HepG2 (cell line): Measurements from ENCODE around the gene MRGPRX4. TPM values are rescaled to one million over a fixed set of nuclear protein-coding genes. Genes with fewer than 3 reads are reported as not detected.

Experiments used
- ATAC-seq: fragments of 200-7000 bp; cut with Tn5 transposase; 3 replicates; pipeline ENCODE4 v1.9.1; 2020; ENCODE audit warnings: mild to moderate bottlenecking, moderate library complexity
- BruUV-seq: library from RNA; stranded (reverse); fragments of 400-500 nt; replicated peaks from 2 replicates; lab custom pipeline; 2021; lab: Mats Ljungman, UMichigan
- CTCF ChIA-PET: fragments of 300-600 bp; formaldehyde crosslinking; extraction: SDS; loops from one replicate; lab custom pipeline; 2021; ENCODE audit warnings: low total read pairs, inconsistent platforms, low intra/inter-chr PET ratio; lab: Yijun Ruan, JAX
- POLR2A ChIA-PET: fragments of 350-600 bp; sonication (Branson Sonifier 250); formaldehyde crosslinking; loops from one replicate; lab custom pipeline; 2020; ENCODE audit warnings: antibody characterized with exemption, inconsistent platforms; lab: Yijun Ruan, JAX
- DNase-seq: peaks from one replicate; pipeline ENCODE4 v3.0.0-alpha.2; 2015; ENCODE audit warnings: low spot score
- FAIRE-seq: peaks from 3 replicates; lab custom pipeline; 2011; peaks lifted over from hg19 to GRCh38; lab: Jason Lieb, UNC
- H2AFZ ChIP-seq: one replicate; pipeline ENCODE4 v1.6.1; 2011; ENCODE audit warnings: low read length, inconsistent platforms
- H3K27ac ChIP-seq: fragments of 300-600 bp; 3 replicates; pipeline ENCODE4 v1.8.0; 2011; ENCODE audit warnings: mixed run types, mild to moderate bottlenecking, mixed read lengths, low read length, inconsistent platforms; ENCODE audit not compliant: insufficient read depth; ENCODE audit errors: extremely low read length
- H3K27me3 ChIP-seq, 2 experiments: fragments of 200-600 bp in 1 of 2; 2 replicates in 1 of 2; 3 replicates in 1 of 2; pipeline versions ENCODE4 v1.6.0 to v1.8.0; 2011; ENCODE audit warnings: low read length in 2 of 2, mild to moderate bottlenecking in 2 of 2, moderate library complexity in 2 of 2, inconsistent platforms in 1 of 2; ENCODE audit not compliant: insufficient read depth in 2 of 2, control insufficient read depth in 1 of 2
- H3K36me3 ChIP-seq, 2 experiments: fragments of 200-600 bp in 1 of 2; replicated peaks in 1 of 2; 2 replicates in 1 of 2; 3 replicates in 1 of 2; pipeline versions ENCODE4 v1.5.1 to v1.8.0; 2011; ENCODE audit warnings: low read length in 2 of 2, inconsistent platforms in 1 of 2; ENCODE audit not compliant: insufficient read depth in 2 of 2, control insufficient read depth in 1 of 2
- H3K4me1 ChIP-seq: 2 replicates; pipeline ENCODE4 v1.5.1; 2012; ENCODE audit warnings: low read length, inconsistent platforms; ENCODE audit not compliant: insufficient read depth
- H3K4me2 ChIP-seq: 2 replicates; pipeline ENCODE4 v1.6.0; 2011; ENCODE audit warnings: low read depth, low read length, inconsistent platforms
- H3K4me3 ChIP-seq, 3 experiments: fragments of 200-600 bp in 1 of 3; sonication (generic), shearing (Covaris generic) in 1 of 3; replicated peaks in 1 of 3; 2 replicates each; pipeline ENCODE4 v1.5.1; 2011 to 2016; ENCODE audit warnings: low read length in 3 of 3, inconsistent platforms in 2 of 3, low read depth in 2 of 3, mild to moderate bottlenecking in 2 of 3, control low read depth in 1 of 3, mixed read lengths in 1 of 3; ENCODE audit not compliant: insufficient read depth in 1 of 3
- H3K79me2 ChIP-seq: one replicate; pipeline ENCODE4 v1.6.1; 2011; ENCODE audit warnings: low read length, inconsistent platforms; ENCODE audit not compliant: insufficient read depth
- H3K9ac ChIP-seq: 2 replicates; pipeline ENCODE4 v1.6.0; 2011; ENCODE audit warnings: mild to moderate bottlenecking, low read depth, low read length, inconsistent platforms; ENCODE audit not compliant: insufficient read depth
- H3K9me3 ChIP-seq: 2 replicates; pipeline ENCODE4 v1.5.1; 2012; ENCODE audit warnings: mild to moderate bottlenecking, low read length
- H4K20me1 ChIP-seq: 2 replicates; pipeline ENCODE4 v1.6.0; 2011; ENCODE audit warnings: inconsistent platforms, mild to moderate bottlenecking, low read length, moderate library complexity; ENCODE audit not compliant: insufficient read depth
- ETV5 ChIP-seq: IDR thresholded peaks from 2 replicates; pipeline ENCODE4 v1.6.1; 2018; ENCODE audit warnings: missing biosample characterization, missing genetic modification reagents, inconsistent platforms, borderline replicate concordance
- NCOA1 ChIP-seq: sonication (generic); formaldehyde crosslinking; IDR thresholded peaks from 2 replicates; pipeline ENCODE4 v1.9.0; 2021; ENCODE audit warnings: missing genetic modification reagents
- NFKB2 ChIP-seq: sonication (generic); formaldehyde crosslinking; IDR thresholded peaks from 2 replicates; pipeline ENCODE4 v1.4.0; 2020; ENCODE audit warnings: missing genetic modification reagents, borderline replicate concordance
- NONO ChIP-seq, 2 experiments: fragments of 450-650 bp in 1 of 2; sonication (generic) in 1 of 2; formaldehyde crosslinking in 1 of 2; IDR thresholded peaks in 1 of 2; conservative IDR thresholded peaks in 1 of 2; 2 replicates each; pipeline versions ENCODE4 v1.6.1 to v1.8.0; 2017 to 2022; ENCODE audit warnings: mild to moderate bottlenecking in 1 of 2, missing genetic modification reagents in 1 of 2, moderate library complexity in 1 of 2
- NR3C1 ChIP-seq: sonication (generic); formaldehyde crosslinking; IDR thresholded peaks from 2 replicates; pipeline ENCODE4 v1.4.0; 2020; ENCODE audit warnings: missing genetic modification reagents
- RBM22 ChIP-seq: fragments of 200-400 bp; formaldehyde crosslinking; optimal IDR thresholded peaks from 2 replicates; pipeline ENCODE3; 2017; ENCODE audit warnings: mild to moderate bottlenecking, low read length, moderate library complexity
- RFX5 ChIP-seq: IDR thresholded peaks from 2 replicates; pipeline ENCODE4 v1.6.1; 2011; ENCODE audit warnings: low read depth, low read length, improper control_type of control experiment
- ZBTB8A ChIP-seq: sonication (generic); formaldehyde crosslinking; IDR thresholded peaks from 2 replicates; pipeline ENCODE4 v1.4.0; 2020; ENCODE audit warnings: mild to moderate bottlenecking, low read depth, missing genetic modification reagents, borderline replicate concordance
- ZFP41 ChIP-seq: sonication (generic); formaldehyde crosslinking; IDR thresholded peaks from 2 replicates; pipeline ENCODE4 v1.4.0; 2020; ENCODE audit warnings: mild to moderate bottlenecking, missing genetic modification reagents, borderline replicate concordance
- ZNF121 ChIP-seq: sonication (generic); formaldehyde crosslinking; IDR thresholded peaks from 2 replicates; pipeline ENCODE4 v1.5.0; 2020; ENCODE audit warnings: mild to moderate bottlenecking, missing genetic modification reagents
- ZNF256 ChIP-seq: sonication (generic); formaldehyde crosslinking; conservative IDR thresholded peaks from 2 replicates; pipeline ENCODE4 v1.4.0; 2020; ENCODE audit warnings: missing genetic modification reagents
- ZNF331 ChIP-seq: sonication (generic); formaldehyde crosslinking; IDR thresholded peaks from 2 replicates; pipeline ENCODE4 v1.4.0; 2020; ENCODE audit warnings: missing genetic modification reagents
- ZNF441 ChIP-seq: sonication (generic); formaldehyde crosslinking; IDR thresholded peaks from 2 replicates; pipeline ENCODE4 v1.7.0; 2021; ENCODE audit warnings: missing genetic modification reagents, borderline replicate concordance
- ZNF660 ChIP-seq: sonication (generic); formaldehyde crosslinking; IDR thresholded peaks from 2 replicates; pipeline ENCODE4 v1.5.1; 2020; ENCODE audit warnings: mild to moderate bottlenecking, low read depth, missing genetic modification reagents, borderline replicate concordance
- ZNF841 ChIP-seq: sonication (generic); formaldehyde crosslinking; IDR thresholded peaks from 2 replicates; pipeline ENCODE4 v1.8.1; 2023; ENCODE audit warnings: missing genetic modification reagents, borderline replicate concordance
- WGBS: methylation state at CpG from one replicate; pipeline ENCODE4 v1.1.6; 2017; ENCODE audit warnings: low lambda C conversion rate; 5-methylcytosine and 5-hydroxymethylcytosine counted together
- in situ Hi-C: cut with HindIII; loops from 2 replicates; pipeline ENCODE4 v1.10.0; 2017; ENCODE audit warnings: low pct_unique_long_range_greater_than_20kb; ENCODE audit not compliant: extremely low pct_ligation_motif_present
- intact Hi-C: fragments of 100-400 bp; cut with micrococcal nuclease; formaldehyde crosslinking; loops from one replicate; pipeline ENCODE4 v1.10.0; 2022; ENCODE audit not compliant: unreplicated experiment
- polyA plus RNA-seq, 8 experiments: library from polyadenylated mRNA; depleted of rRNA in 3 of 8; stranded (reverse) in 7 of 8; unstranded in 1 of 8; fragments of >200 nt; fragmentation: Illumina TruSeq in 4 of 8; extraction: Trizol in 4 of 8; gene quantifications; 2 replicates each; pipeline versions ENCODE4 v1.2.1 to v1.2.3, GENCODE V29; 2011 to 2016; ENCODE audit warnings: low read depth in 4 of 8, missing spikeins in 1 of 8, mixed read lengths in 1 of 8; ENCODE audit not compliant: insufficient read depth in 1 of 8
- total RNA-seq, 5 experiments: library from RNA; depleted of rRNA; stranded (reverse); fragments of >200 nt; fragmentation: Illumina TruSeq; extraction: Trizol; gene quantifications; 2 replicates each; pipeline ENCODE4 v1.2.3, GENCODE V29; 2016; ENCODE audit warnings: low read depth in 1 of 5
- TF ChIP-seq, protein P1 (sequence below): sonication (generic); formaldehyde crosslinking; IDR thresholded peaks from 2 replicates; pipeline ENCODE4 v1.5.0; 2020; ENCODE audit warnings: mild to moderate bottlenecking, missing genetic modification reagents, moderate library complexity
- TF ChIP-seq, protein P2 (sequence below): sonication (generic); formaldehyde crosslinking; IDR thresholded peaks from 2 replicates; pipeline ENCODE4 v1.8.0; 2022; ENCODE audit warnings: missing genetic modification reagents, mild to moderate bottlenecking, inconsistent platforms, borderline replicate concordance
- TF ChIP-seq, protein P3 (sequence below): sonication (generic); formaldehyde crosslinking; conservative IDR thresholded peaks from 2 replicates; pipeline ENCODE4 v1.8.0; 2022; ENCODE audit warnings: low read depth, missing genetic modification reagents
- TF ChIP-seq, protein P4 (sequence below): IDR thresholded peaks from 2 replicates; pipeline ENCODE4 v1.6.1; 2016; ENCODE audit warnings: low read depth

Gene MRGPRX4
- total and polyA plus RNA-seq, 2 of the 13 experiments (the other 11 are each of a cell fraction or from before 2014, with no cell fraction given): 0.18 TPM

DNA sequence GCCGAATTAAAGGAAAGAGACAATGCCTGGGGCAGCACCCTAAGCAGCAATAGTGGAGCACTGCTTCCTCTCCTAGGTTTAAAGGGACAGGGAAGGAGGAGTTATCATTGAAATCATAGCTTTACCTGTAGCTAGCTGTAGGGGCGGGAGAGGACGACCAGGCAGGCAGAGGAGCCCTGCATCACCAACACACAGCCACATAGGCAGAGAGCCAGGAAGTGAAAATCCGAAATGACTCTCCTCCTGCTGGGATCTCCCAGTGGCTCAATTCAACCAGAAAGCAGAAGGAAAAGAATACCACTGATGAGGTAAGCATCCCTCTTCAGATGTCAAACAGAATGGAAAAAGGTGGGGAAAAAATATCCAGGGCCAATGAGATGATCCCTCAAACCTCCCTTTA lies 20.4 kb downstream of the MRGPRX4 start (continued):
- TF ChIP-seq ETV5 (CRISPR knock-in tag) (no peak), NONO (IDR thresholded peaks at IDR 0.05) (no peak), NONO (CRISPR knock-in tag; conservative IDR thresholded peaks at IDR 0.05) (no peak), ZNF660 (CRISPR knock-in tag) (no peak)
- TF ChIP-seq, protein P1, sequence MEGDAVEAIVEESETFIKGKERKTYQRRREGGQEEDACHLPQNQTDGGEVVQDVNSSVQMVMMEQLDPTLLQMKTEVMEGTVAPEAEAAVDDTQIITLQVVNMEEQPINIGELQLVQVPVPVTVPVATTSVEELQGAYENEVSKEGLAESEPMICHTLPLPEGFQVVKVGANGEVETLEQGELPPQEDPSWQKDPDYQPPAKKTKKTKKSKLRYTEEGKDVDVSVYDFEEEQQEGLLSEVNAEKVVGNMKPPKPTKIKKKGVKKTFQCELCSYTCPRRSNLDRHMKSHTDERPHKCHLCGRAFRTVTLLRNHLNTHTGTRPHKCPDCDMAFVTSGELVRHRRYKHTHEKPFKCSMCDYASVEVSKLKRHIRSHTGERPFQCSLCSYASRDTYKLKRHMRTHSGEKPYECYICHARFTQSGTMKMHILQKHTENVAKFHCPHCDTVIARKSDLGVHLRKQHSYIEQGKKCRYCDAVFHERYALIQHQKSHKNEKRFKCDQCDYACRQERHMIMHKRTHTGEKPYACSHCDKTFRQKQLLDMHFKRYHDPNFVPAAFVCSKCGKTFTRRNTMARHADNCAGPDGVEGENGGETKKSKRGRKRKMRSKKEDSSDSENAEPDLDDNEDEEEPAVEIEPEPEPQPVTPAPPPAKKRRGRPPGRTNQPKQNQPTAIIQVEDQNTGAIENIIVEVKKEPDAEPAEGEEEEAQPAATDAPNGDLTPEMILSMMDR: no peak

DNA sequence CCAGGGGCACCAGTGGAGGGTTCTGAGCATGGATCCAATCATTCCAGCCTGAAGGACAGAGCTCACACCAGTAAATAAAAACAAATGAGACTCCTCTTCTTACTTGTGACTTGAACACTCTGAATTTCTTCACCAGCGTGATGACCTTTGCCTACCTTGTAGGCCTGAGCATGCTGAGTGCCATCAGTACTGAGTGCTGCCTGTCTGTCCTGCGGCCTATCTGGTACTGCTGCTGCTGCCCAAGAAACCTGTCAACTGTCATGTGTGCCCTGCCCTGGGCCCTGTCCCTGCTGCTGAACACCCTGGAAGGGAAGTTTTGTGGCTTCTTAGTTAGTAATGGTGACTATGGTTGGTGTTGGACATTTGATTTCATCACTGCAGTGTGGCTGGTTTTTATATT lies 23.9 kb downstream of the MRGPRX4 start:
- BruUV-seq: no TSS peak
- intact Hi-C loops (no loop called here), in situ Hi-C loops (no loop called here)
- WGBS: 26% methylated on average over 2 of the region's 2 CpGs
- H3K4me2 ChIP-seq: no peak overlapping the region
- H3K4me1 ChIP-seq: peaks cover 10% of the 10 kb centered on the region
- no peaks in the 10 kb centered on the region for H3K79me2 ChIP-seq
- no peaks in the 10 kb centered on the region for H3K9me3 ChIP-seq
- DNase-seq (no peak), ATAC-seq (peak; percentile 70; the same call in 2 of the 3 replicates), FAIRE-seq (no peak)
- no peak overlapping the region for H3K9ac ChIP-seq
- ChIA-PET POLR2A (no interaction called here), CTCF (no interaction called here)
- no peak overlapping the region for H3K4me3 ChIP-seq
- no peak overlapping the region for H2AFZ ChIP-seq
- H4K20me1 ChIP-seq: no peaks in the 10 kb centered on the region
- H3K27me3 ChIP-seq: no peaks in the 10 kb centered on the region; a peak in 2 of 5 replicates
- H3K36me3 ChIP-seq: no peaks in the 10 kb centered on the region
- H3K27ac ChIP-seq: no peak overlapping the region
- no peak for TF ChIP-seq ZNF121
- no peak for TF ChIP-seq NR3C1 (CRISPR knock-in tag)
- no peak for TF ChIP-seq ZFP41 (CRISPR knock-in tag)
- TF ChIP-seq NFKB2: no peak
- no peak for TF ChIP-seq RBM22
- TF ChIP-seq ZNF331 (CRISPR knock-in tag): no peak
- TF ChIP-seq, protein P2, sequence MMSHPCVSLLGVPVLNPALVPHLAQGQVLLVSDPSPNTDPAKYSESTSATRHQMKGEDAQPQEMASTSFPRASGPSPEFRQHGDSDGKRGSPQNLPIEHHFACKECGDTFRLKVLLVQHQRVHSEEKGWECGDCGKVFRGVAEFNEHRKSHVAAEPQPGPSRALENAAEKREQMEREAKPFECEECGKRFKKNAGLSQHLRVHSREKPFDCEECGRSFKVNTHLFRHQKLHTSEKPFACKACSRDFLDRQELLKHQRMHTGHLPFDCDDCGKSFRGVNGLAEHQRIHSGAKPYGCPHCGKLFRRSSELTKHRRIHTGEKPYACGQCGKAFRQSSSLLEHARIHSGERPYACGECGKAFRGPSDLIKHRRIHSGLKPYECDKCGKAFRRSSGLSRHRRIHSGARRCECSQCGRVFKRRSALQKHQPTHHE (CRISPR knock-in tag): no peak
- TF ChIP-seq, protein P3, sequence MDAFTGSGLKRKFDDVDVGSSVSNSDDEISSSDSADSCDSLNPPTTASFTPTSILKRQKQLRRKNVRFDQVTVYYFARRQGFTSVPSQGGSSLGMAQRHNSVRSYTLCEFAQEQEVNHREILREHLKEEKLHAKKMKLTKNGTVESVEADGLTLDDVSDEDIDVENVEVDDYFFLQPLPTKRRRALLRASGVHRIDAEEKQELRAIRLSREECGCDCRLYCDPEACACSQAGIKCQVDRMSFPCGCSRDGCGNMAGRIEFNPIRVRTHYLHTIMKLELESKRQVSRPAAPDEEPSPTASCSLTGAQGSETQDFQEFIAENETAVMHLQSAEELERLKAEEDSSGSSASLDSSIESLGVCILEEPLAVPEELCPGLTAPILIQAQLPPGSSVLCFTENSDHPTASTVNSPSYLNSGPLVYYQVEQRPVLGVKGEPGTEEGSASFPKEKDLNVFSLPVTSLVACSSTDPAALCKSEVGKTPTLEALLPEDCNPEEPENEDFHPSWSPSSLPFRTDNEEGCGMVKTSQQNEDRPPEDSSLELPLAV: no peak
- TF ChIP-seq RFX5: no peak
- no peak for TF ChIP-seq ZBTB8A (CRISPR knock-in tag)
- TF ChIP-seq NCOA1 (CRISPR knock-in tag): no peak
- TF ChIP-seq ZNF841: no peak
- TF ChIP-seq, protein P4, sequence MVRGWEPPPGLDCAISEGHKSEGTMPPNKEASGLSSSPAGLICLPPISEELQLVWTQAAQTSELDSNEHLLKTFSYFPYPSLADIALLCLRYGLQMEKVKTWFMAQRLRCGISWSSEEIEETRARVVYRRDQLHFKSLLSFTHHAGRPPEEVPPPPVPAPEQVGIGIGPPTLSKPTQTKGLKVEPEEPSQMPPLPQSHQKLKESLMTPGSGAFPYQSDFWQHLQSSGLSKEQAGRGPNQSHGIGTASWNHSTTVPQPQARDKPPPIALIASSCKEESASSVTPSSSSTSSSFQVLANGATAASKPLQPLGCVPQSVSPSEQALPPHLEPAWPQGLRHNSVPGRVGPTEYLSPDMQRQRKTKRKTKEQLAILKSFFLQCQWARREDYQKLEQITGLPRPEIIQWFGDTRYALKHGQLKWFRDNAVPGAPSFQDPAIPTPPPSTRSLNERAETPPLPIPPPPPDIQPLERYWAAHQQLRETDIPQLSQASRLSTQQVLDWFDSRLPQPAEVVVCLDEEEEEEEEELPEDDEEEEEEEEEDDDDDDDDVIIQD (CRISPR knock-in tag): no peak
- no peak for TF ChIP-seq ZNF256 (CRISPR knock-in tag)
- no peak for TF ChIP-seq ZNF441 (CRISPR knock-in tag)
